ENCODE measurements around the gene RSPO1. TPM values are rescaled to one million over a fixed set of nuclear protein-coding genes. Genes with fewer than 3 reads are reported as not detected.
"Not testable (repeated sequence)": the region's sequence is repeated elsewhere in the genome, so short reads cannot be mapped to it uniquely, and the experiment has no call there.

Gene RSPO1
- total RNA-seq, 8 experiments from 2014 or later, result 0.14 to 1.2 (median 0.31) TPM; not detected in 1

GRCh38 chr1:37605806-37606474 lies 28.8 kb downstream of the RSPO1 start:
- Histone ChIP-seq H3K27ac (no peak overlapping the region), H3K4me1 (replicated peaks in 1 of 2) (peaks cover 3% of the 10 kb centered on the region in 2 donors), H3K4me3 (no peak overlapping the region)
- WGBS, 10 experiments, result 60 to 83% (median 65%) methylated on average over 1 to 8 of the region's 9 CpGs; no CpG with 5 or more reads in 5 of the 10 experiments
- in situ Hi-C loops (cut with MboI; ENCODE audit: low pct_unique_long_range_greater_than_20kb in 2 of 9, low sequenced_read_pairs in 9 of 9, unreplicated experiment in 9 of 9), result loop anchor here in 2 of 9 experiments (10.0 kb wide), 2 partner anchors 69 to 79 kb away; no protein-coding TSS in a partner anchor
- no peak for ATAC-seq (replicated peaks in 6 of 8)

GRCh38 chr1:37605061-37605650 lies 29.5 kb downstream of the RSPO1 start:
- 28 to 83% (median 56%) methylated on average over 2 to 10 of the region's 12 CpGs for WGBS, 10 experiments
- H3K4me1 ChIP-seq (replicated peaks in 1 of 2), result peaks cover 3% of the 10 kb centered on the region in 2 donors
- peak in 1 of 8 experiments; percentile 45 for ATAC-seq (replicated peaks in 6 of 8)
- H3K4me3 ChIP-seq, result no peak overlapping the region
- H3K27ac ChIP-seq, result no peak overlapping the region
- in situ Hi-C loops (cut with MboI; ENCODE audit: low pct_unique_long_range_greater_than_20kb in 2 of 9, low sequenced_read_pairs in 9 of 9, unreplicated experiment in 9 of 9), result loop anchor here in 2 of 9 experiments (10.0 kb wide), 2 partner anchors 70 to 80 kb away; no protein-coding TSS in a partner anchor

- WGBS, 10 experiments, result 13 to 33% (median 27%) methylated on average over 2 to 8 of the region's 8 CpGs
- H3K4me3 ChIP-seq, result no peak overlapping the region
- ATAC-seq (replicated peaks in 6 of 8), result peak; percentile 64 to 88 (median 78)
- peaks cover 3% of the 10 kb centered on the region in 2 donors for H3K4me1 ChIP-seq (replicated peaks in 1 of 2)
- in situ Hi-C loops (cut with MboI; ENCODE audit: low pct_unique_long_range_greater_than_20kb in 2 of 9, low sequenced_read_pairs in 9 of 9, unreplicated experiment in 9 of 9), result loop anchor here in 2 of 9 experiments (10.0 kb wide), 2 partner anchors 72 to 82 kb away; no protein-coding TSS in a partner anchor
- no peak overlapping the region for H3K27ac ChIP-seq
Measured at GRCh38 chr1:37602750-37603694, 31.7 kb downstream of the RSPO1 start.

GRCh38 chr1:37601441-37601840 lies 33.3 kb downstream of the RSPO1 start:
- in situ Hi-C loops (cut with MboI; ENCODE audit: low pct_unique_long_range_greater_than_20kb in 2 of 9, low sequenced_read_pairs in 9 of 9, unreplicated experiment in 9 of 9), result loop anchor here in 2 of 9 experiments (10.0 kb wide), 2 partner anchors 73 to 83 kb away; no protein-coding TSS in a partner anchor
- H3K4me3 ChIP-seq, result no peak overlapping the region
- peaks cover 3% of the 10 kb centered on the region in 2 donors for H3K4me1 ChIP-seq (replicated peaks in 1 of 2)
- no peak for ATAC-seq (replicated peaks in 6 of 8)
- H3K27ac ChIP-seq, result no peak overlapping the region

DNA sequence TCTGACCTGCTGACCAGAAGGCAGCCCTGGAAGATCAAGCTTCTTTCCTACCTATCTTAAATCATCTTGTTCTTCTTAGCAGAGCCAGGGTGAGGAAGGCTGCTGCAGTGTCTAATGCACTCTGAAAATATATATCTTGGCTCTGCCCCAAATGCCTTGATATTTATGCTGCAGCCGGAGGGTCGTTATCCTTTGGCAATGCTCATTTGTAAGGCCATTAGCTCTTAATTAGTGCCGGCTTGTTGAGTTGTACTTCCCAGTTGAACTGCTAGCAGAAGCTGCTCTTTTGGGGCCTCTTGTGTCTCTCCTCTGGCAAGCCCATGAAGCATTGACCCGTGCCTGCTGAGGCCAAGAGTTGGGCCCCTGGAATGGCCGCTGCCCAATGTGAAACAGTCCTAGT lies 34.8 kb downstream of the RSPO1 start:
- no peak overlapping the region for H3K27ac ChIP-seq
- in situ Hi-C loops (cut with MboI; ENCODE audit: low pct_unique_long_range_greater_than_20kb in 2 of 9, low sequenced_read_pairs in 9 of 9, unreplicated experiment in 9 of 9), result loop anchor here in 2 of 9 experiments (10.0 kb wide), 2 partner anchors 75 to 85 kb away; no protein-coding TSS in a partner anchor
- peaks cover 3 to 4% of the 10 kb centered on the region in 2 donors for H3K4me1 ChIP-seq (replicated peaks in 1 of 2)
- H3K4me3 ChIP-seq, result no peak overlapping the region
- WGBS, 10 experiments, result 0 to 88% (median 53%) methylated on average over 1 to 5 of the region's 5 CpGs; no CpG with 5 or more reads in 2 of the 10 experiments
- ATAC-seq (replicated peaks in 6 of 8), result no peak

- peak overlapping the region; percentile 52 to 96 (median 84) for H3K4me3 ChIP-seq
- no peak overlapping the region for H3K27ac ChIP-seq
- 0 to 38% (median 0%) methylated on average over 1 to 3 of the region's 3 CpGs; no CpG with 5 or more reads in 2 of the 10 experiments for WGBS, 10 experiments
- in situ Hi-C loops (cut with MboI; ENCODE audit: low pct_unique_long_range_greater_than_20kb in 2 of 9, low sequenced_read_pairs in 9 of 9, unreplicated experiment in 9 of 9), result no loop called here
- ATAC-seq (replicated peaks in 6 of 8), result peak; percentile 8 to 55 (median 44)
- H3K4me1 ChIP-seq (replicated peaks in 1 of 2), result peaks cover 5 to 13% of the 10 kb centered on the region in 2 donors
Measured at GRCh38 chr1:37596182-37596667, 38.5 kb downstream of the RSPO1 start.

DNA sequence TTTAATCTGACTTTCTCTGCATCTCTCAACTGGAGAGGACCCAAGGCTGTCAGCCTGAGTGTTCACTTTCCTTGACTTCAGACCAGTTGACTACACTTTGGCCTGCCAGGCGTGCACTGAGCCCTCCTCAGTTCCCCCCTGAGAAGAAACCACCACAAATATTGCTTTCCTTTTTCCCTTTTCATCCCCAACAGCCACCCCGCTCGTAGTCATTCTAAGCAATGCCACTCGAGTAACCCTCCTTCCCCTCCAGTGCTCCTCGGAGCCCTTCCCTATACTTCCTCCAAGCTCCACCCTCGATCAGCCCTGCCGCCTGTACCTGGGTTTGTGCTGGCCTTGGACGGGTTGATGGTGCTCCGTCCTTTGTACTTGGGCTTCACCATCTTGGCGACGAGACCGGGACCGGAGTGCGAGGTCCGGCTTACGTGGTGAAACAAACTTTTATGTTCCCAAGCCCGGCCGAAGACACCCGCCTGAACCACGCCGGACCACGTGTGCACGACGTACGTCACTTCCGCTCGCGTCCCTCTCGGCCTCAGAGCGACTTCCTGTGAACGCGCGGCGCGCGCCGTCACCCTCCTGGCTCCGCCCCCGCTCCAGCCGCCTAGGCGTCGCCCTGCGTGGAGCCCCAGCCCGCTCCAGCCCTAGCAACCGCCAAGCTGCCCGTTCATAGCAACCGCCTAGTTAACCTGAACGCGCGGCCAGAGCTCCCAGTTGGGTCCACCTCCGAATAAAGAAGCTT lies 39.1 kb downstream of the RSPO1 start, which contains the start of gene GNL2:
GNL2 (minus strand) TSS at position 498 of the 742 bp plus-strand sequence; CDS start at position 383, 115 bp downstream.
- ATAC-seq (replicated peaks in 6 of 8), result peak; percentile 97 to 99 (median 99)
- in situ Hi-C loops (cut with MboI; ENCODE audit: low pct_unique_long_range_greater_than_20kb in 2 of 9, low sequenced_read_pairs in 9 of 9, unreplicated experiment in 9 of 9), result no loop called here
- H3K4me1 ChIP-seq (replicated peaks in 1 of 2), result peaks cover 5 to 13% of the 10 kb centered on the region in 2 donors
- H3K27ac ChIP-seq, result peak within 1 kb of the TSS; percentile 82 to 96
- H3K4me3 ChIP-seq, result peak within 1 kb of the TSS; percentile 52 to 96 (median 84)
- 0 to 20% (median 0%) methylated on average over 1 to 29 of the region's 51 CpGs; no CpG with 5 or more reads in 2 of the 10 experiments for WGBS, 10 experiments

GRCh38 chr1:37593726-37594125 lies 41.0 kb downstream of the RSPO1 start:
- no peak for ATAC-seq (replicated peaks in 6 of 8)
- H3K4me1 ChIP-seq (replicated peaks in 1 of 2), result peaks cover 5 to 13% of the 10 kb centered on the region in 2 donors
- in situ Hi-C loops (cut with MboI; ENCODE audit: low pct_unique_long_range_greater_than_20kb in 2 of 9, low sequenced_read_pairs in 9 of 9, unreplicated experiment in 9 of 9), result no loop called here
- no peak overlapping the region for H3K27ac ChIP-seq
- peak overlapping the region in 1 of 5 donors; percentile 92 for H3K4me3 ChIP-seq
- 83 to 96% (median 93%) methylated on average over 2 to 6 of the region's 6 CpGs; no CpG with 5 or more reads in 2 of the 10 experiments for WGBS, 10 experiments

DNA sequence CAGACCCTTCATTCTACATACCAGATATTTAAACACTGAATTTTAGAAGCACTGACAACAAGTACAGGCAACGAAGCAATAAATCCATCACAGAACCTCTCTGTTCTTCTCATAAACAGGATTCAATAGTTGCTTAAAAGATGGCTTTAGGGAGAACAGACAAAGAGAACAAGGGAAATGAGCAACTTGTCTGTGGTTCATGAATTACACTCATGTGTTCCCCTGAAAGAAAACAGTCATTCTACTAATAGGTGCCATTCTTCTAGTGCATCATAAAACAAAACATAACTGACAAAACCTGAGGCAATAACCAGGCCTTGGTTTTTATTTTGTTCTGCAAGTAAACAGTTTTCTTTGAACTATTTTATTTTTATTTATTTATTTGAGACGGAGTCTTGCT lies 45.8 kb downstream of the RSPO1 start:
- peaks cover 0 to 3% of the 10 kb centered on the region in 2 donors for H3K4me1 ChIP-seq (replicated peaks in 1 of 2)
- H3K27ac ChIP-seq, result no peak overlapping the region
- no peak overlapping the region for H3K4me3 ChIP-seq
- 67 to 100% (median 100%) methylated on average over 1 to 2 of the region's 2 CpGs; no CpG with 5 or more reads in 1 of the 10 experiments for WGBS, 10 experiments
- no peak for ATAC-seq (replicated peaks in 6 of 8)
- in situ Hi-C loops (cut with MboI; ENCODE audit: low pct_unique_long_range_greater_than_20kb in 2 of 9, low sequenced_read_pairs in 9 of 9, unreplicated experiment in 9 of 9), result no loop called here

GRCh38 chr1:37584544-37584943 lies 50.1 kb downstream of the RSPO1 start:
- WGBS, 10 experiments, result 62 to 100% (median 93%) methylated on average over 2 to 3 of the region's 4 CpGs; no CpG with 5 or more reads in 1 of the 10 experiments
- H3K4me1 ChIP-seq (replicated peaks in 1 of 2); in situ Hi-C loops (cut with MboI; ENCODE audit: low pct_unique_long_range_greater_than_20kb in 2 of 9, low sequenced_read_pairs in 9 of 9, unreplicated experiment in 9 of 9); H3K27ac ChIP-seq; H3K4me3 ChIP-seq; ATAC-seq (replicated peaks in 6 of 8): not testable (repeated sequence)

- Histone ChIP-seq H3K4me1 (replicated peaks in 1 of 2) (no peaks in the 10 kb centered on the region), H3K4me3 (no peak overlapping the region), H3K27ac (no peak overlapping the region)
- ATAC-seq (replicated peaks in 6 of 8), result no peak
- in situ Hi-C loops (cut with MboI; ENCODE audit: low pct_unique_long_range_greater_than_20kb in 2 of 9, low sequenced_read_pairs in 9 of 9, unreplicated experiment in 9 of 9), result no loop called here
- 38 to 100% (median 86%) methylated on average over 1 to 5 of the region's 5 CpGs; no CpG with 5 or more reads in 1 of the 10 experiments for WGBS, 10 experiments
Measured at GRCh38 chr1:37575692-37576091, 59.0 kb downstream of the RSPO1 start.
